Gastrocnemius medialis (tissue), 4 donors: Measurements from ENCODE around the gene LRRN3.

Experiments
- POLR2A ChIP-seq, 2 donors: fragments of 450-650 bp; IDR thresholded peaks; one replicate each; pipeline ENCODE4 v1.6.1; 2017; ENCODE audit warnings: antibody characterized with exemption in 2 of 2, mild to moderate bottlenecking in 2 of 2, moderate library complexity in 2 of 2
- TF ChIP-seq, protein P1 (sequence below), 5 experiments: fragments of 450-650 bp in 3 of 5; fragments of 200-600 bp in 2 of 5; sonication (generic) in 2 of 5; IDR thresholded peaks in 4 of 5; conservative IDR thresholded peaks in 1 of 5; 1 replicate in 4 of 5; 2 replicates in 1 of 5; pipeline ENCODE4 v1.5.1; 2016 to 2019; ENCODE audit warnings: antibody characterized with exemption in 5 of 5, mild to moderate bottlenecking in 3 of 5, moderate library complexity in 3 of 5

DNA sequence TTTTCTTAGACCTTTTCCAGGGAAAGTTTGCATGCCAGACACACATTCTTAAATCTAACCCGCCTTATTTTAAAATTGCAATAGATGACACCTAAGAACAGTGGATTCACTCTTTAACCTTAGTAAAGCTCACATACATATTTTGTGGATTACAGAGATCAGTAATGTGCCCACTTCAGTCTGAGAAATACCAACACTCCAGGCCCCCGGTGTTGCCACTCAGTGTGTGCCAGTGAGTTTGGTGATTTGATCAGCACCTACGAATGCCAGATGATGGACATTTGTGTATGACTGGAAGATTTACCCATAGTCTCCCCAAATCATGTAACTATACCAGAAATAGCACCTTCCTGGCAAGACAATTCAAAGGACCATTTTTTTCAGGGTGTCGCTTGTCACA lies 2.6 kb downstream of the LRRN3 start:
- TF ChIP-seq, protein P1, sequence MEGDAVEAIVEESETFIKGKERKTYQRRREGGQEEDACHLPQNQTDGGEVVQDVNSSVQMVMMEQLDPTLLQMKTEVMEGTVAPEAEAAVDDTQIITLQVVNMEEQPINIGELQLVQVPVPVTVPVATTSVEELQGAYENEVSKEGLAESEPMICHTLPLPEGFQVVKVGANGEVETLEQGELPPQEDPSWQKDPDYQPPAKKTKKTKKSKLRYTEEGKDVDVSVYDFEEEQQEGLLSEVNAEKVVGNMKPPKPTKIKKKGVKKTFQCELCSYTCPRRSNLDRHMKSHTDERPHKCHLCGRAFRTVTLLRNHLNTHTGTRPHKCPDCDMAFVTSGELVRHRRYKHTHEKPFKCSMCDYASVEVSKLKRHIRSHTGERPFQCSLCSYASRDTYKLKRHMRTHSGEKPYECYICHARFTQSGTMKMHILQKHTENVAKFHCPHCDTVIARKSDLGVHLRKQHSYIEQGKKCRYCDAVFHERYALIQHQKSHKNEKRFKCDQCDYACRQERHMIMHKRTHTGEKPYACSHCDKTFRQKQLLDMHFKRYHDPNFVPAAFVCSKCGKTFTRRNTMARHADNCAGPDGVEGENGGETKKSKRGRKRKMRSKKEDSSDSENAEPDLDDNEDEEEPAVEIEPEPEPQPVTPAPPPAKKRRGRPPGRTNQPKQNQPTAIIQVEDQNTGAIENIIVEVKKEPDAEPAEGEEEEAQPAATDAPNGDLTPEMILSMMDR (IDR thresholded peaks at IDR 0.05 in 4 of 5, conservative IDR thresholded peaks at IDR 0.05 in 1 of 5): no peak
- TF ChIP-seq POLR2A (IDR thresholded peaks at IDR 0.05): no peak
